Measurements from ENCODE around the gene NIPSNAP2. TPM values are rescaled to one million over a fixed set of nuclear protein-coding genes. Genes with fewer than 3 reads are reported as not detected.
"Not testable (repeated sequence)": the region's sequence is repeated elsewhere in the genome, so short reads cannot be mapped to it uniquely, and the experiment has no call there.

Gene NIPSNAP2
- total RNA-seq, 2 donors from 2014 or later: 205 to 370 TPM

- Histone ChIP-seq H3K4me3 (no peak overlapping the region), H3K27ac (no peak overlapping the region), H3K36me3 (no peaks in the 10 kb centered on the region), H3K27me3 (no peaks in the 10 kb centered on the region), H3K4me1 (no peaks in the 10 kb centered on the region), H3K9me3 (no peaks in the 10 kb centered on the region)
- DNase-seq (ENCODE audit: low spot score): no peak
- TF ChIP-seq CTCF (IDR thresholded peaks at IDR 0.05): no peak
Observed at GRCh38 chr7:56009695-56010094, 45.3 kb downstream of the NIPSNAP2 start.

GRCh38 chr7:56017015-56017414 lies 52.6 kb downstream of the NIPSNAP2 start:
- not testable (repeated sequence) for DNase-seq (ENCODE audit: low spot score); H3K36me3 ChIP-seq; H3K4me3 ChIP-seq; H3K27me3 ChIP-seq; H3K27ac ChIP-seq; H3K4me1 ChIP-seq; H3K9me3 ChIP-seq

GRCh38 chr7:56019501-56019900 lies 55.1 kb downstream of the NIPSNAP2 start:
- TF ChIP-seq CTCF (IDR thresholded peaks at IDR 0.05): no peak
- no peaks in the 10 kb centered on the region for H3K9me3 ChIP-seq
- DNase-seq (ENCODE audit: low spot score): no peak
- no peaks in the 10 kb centered on the region for H3K27me3 ChIP-seq
- H3K27ac ChIP-seq: no peak overlapping the region
- H3K36me3 ChIP-seq: no peaks in the 10 kb centered on the region
- H3K4me1 ChIP-seq: no peaks in the 10 kb centered on the region
- H3K4me3 ChIP-seq: no peak overlapping the region

- no peak overlapping the region for H3K4me3 ChIP-seq
- H3K9me3 ChIP-seq: no peaks in the 10 kb centered on the region
- no peaks in the 10 kb centered on the region for H3K36me3 ChIP-seq
- no peak overlapping the region for H3K27ac ChIP-seq
- no peaks in the 10 kb centered on the region for H3K27me3 ChIP-seq
- no peaks in the 10 kb centered on the region for H3K4me1 ChIP-seq
- no peak for TF ChIP-seq CTCF (IDR thresholded peaks at IDR 0.05)
- no peak for DNase-seq (ENCODE audit: low spot score)
Observed at GRCh38 chr7:56023500-56023899, 59.1 kb downstream of the NIPSNAP2 start.

GRCh38 chr7:56026538-56026937 lies 62.2 kb downstream of the NIPSNAP2 start:
- no peaks in the 10 kb centered on the region for H3K9me3 ChIP-seq
- no peaks in the 10 kb centered on the region for H3K4me1 ChIP-seq
- H3K27ac ChIP-seq: no peak overlapping the region
- no peak for TF ChIP-seq CTCF (IDR thresholded peaks at IDR 0.05)
- no peaks in the 10 kb centered on the region for H3K27me3 ChIP-seq
- no peaks in the 10 kb centered on the region for H3K36me3 ChIP-seq
- no peak for DNase-seq (ENCODE audit: low spot score)
- no peak overlapping the region for H3K4me3 ChIP-seq

GRCh38 chr7:56028942-56029630 lies 64.7 kb downstream of the NIPSNAP2 start:
- Histone ChIP-seq H3K36me3 (no peaks in the 10 kb centered on the region), H3K27me3 (no peaks in the 10 kb centered on the region), H3K4me3 (no peak overlapping the region), H3K27ac (no peak overlapping the region), H3K4me1 (peaks cover 0 to 4% of the 10 kb centered on the region in 2 donors), H3K9me3 (no peaks in the 10 kb centered on the region)
- no peak for TF ChIP-seq CTCF (IDR thresholded peaks at IDR 0.05)
- DNase-seq (ENCODE audit: low spot score): no peak
